ENCODE data around the gene LATS2. TPM values are rescaled to one million over a fixed set of nuclear protein-coding genes. Genes with fewer than 3 reads are reported as not detected.

Gene LATS2
- total RNA-seq, 2 donors from 2014 or later, result 3.7 to 11.3 TPM

GRCh38 chr13:20923272-20923671 lies 138.1 kb downstream of the LATS2 start:
- intact Hi-C loops (cut with DNase I), result loop anchor here (10.0 kb wide), 1 partner anchor 728 kb away; the partner anchor contains the start of gene GJB2
- no peak overlapping the region for H3K4me3 ChIP-seq
- no peaks in the 10 kb centered on the region for H3K9me3 ChIP-seq
- no peaks in the 10 kb centered on the region for H3K36me3 ChIP-seq
- no peak overlapping the region for H3K9ac ChIP-seq (ENCODE audit: low read depth in 2 of 2, low read length in 2 of 2)
- TF ChIP-seq CTCF (IDR thresholded peaks at IDR 0.05), result no peak
- no peak overlapping the region for H3K27ac ChIP-seq
- DNase-seq, result no peak
- no peaks in the 10 kb centered on the region for H3K27me3 ChIP-seq
- H3K4me1 ChIP-seq, result no peaks in the 10 kb centered on the region

Other genes with a start within 250 kb of the LATS2 start
- 10 to 100 TPM in 1 of 2 donors, 1 to 10 TPM in 1; 9.1 to 18.2 TPM for gene XPO4, start 158.8 kb downstream of the LATS2 start, total RNA-seq
- gene SAP18, start 78.5 kb upstream of the LATS2 start, total RNA-seq, result 100 to 1,000 TPM; 220 to 251 TPM
- gene SKA3, start 115.0 kb upstream of the LATS2 start, total RNA-seq, result 10 to 100 TPM in 1 of 2 donors, 1 to 10 TPM in 1; 6.2 to 18.1 TPM
- 10 to 100 TPM; 18.3 to 25.2 TPM for gene MRPL57, start 115.1 kb upstream of the LATS2 start, total RNA-seq